ENCODE measurements around the gene TIMP1.

DNA sequence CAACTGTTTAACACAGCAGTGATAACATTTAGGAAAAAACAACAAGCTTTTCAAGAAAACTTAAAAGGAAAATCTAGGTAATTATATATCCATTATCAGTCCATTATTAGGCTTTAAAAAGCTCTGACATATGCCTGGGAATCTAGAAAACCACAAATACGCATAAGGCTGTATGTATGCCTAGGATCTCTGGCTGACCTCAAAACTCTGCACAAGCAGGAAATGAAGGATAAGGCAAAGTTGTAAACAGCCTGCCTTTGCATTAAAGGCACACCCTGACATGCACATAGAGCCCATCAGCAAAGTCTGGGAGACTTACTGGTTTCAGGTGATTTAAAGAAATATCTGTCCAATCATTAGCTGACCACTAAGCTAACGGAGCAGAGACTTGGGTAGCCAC is 14.0 kb downstream of the TIMP1 start:
- TF ChIP-seq, protein P1, sequence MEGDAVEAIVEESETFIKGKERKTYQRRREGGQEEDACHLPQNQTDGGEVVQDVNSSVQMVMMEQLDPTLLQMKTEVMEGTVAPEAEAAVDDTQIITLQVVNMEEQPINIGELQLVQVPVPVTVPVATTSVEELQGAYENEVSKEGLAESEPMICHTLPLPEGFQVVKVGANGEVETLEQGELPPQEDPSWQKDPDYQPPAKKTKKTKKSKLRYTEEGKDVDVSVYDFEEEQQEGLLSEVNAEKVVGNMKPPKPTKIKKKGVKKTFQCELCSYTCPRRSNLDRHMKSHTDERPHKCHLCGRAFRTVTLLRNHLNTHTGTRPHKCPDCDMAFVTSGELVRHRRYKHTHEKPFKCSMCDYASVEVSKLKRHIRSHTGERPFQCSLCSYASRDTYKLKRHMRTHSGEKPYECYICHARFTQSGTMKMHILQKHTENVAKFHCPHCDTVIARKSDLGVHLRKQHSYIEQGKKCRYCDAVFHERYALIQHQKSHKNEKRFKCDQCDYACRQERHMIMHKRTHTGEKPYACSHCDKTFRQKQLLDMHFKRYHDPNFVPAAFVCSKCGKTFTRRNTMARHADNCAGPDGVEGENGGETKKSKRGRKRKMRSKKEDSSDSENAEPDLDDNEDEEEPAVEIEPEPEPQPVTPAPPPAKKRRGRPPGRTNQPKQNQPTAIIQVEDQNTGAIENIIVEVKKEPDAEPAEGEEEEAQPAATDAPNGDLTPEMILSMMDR (IDR thresholded peaks at IDR 0.05): no peak
- no peak for TF ChIP-seq EZH2 (IDR thresholded peaks at IDR 0.05; ENCODE audit: borderline replicate concordance, insufficient read depth, low read depth, low read length, poor library complexity, severe bottlenecking)
